COLO829 (cell line): ENCODE data around the gene GLRX2.
"Not testable (repeated sequence)": the region's sequence is repeated elsewhere in the genome, so short reads cannot be mapped to it uniquely, and the experiment has no call there.

Source experiments
- DNase-seq: peaks from one replicate; pipeline ENCODE4 v3.0.0; 2012; ENCODE audit warnings: low spot score

GLRX2 gene

GRCh38 chr1:193065954-193066353 is 39.3 kb downstream of the GLRX2 start:
- no peak for DNase-seq

GRCh38 chr1:193062698-193063463 is 42.3 kb downstream of the GLRX2 start:
- no peak for DNase-seq

GRCh38 chr1:193060938-193061337 is 44.3 kb downstream of the GLRX2 start:
- peak; percentile 31 for DNase-seq

GRCh38 chr1:193060406-193060805 is 44.8 kb downstream of the GLRX2 start:
- no peak for DNase-seq

GRCh38 chr1:193060115-193060403 is 45.2 kb downstream of the GLRX2 start:
- no peak for DNase-seq

- peak; percentile 96 for DNase-seq
Measured at GRCh38 chr1:193059282-193060114, 45.7 kb downstream of the GLRX2 start, which contains the start of the genes RO60 and UCHL5. RO60 (plus strand) TSS chr1:193059612; CDS start chr1:193069055, 9,443 bp downstream. UCHL5 (minus strand) TSS chr1:193059360; CDS start chr1:193059260, 100 bp downstream.

- DNase-seq, result peak; percentile 53
Measured at GRCh38 chr1:193058529-193059281, 46.5 kb downstream of the GLRX2 start.

- DNase-seq, result no peak
Measured at GRCh38 chr1:193054169-193054675, 51.0 kb downstream of the GLRX2 start.

- DNase-seq, result not testable (repeated sequence)
Measured at GRCh38 chr1:193048913-193049312, 56.3 kb downstream of the GLRX2 start.
